ENCODE data around the gene PPP1R3A.

The PPP1R3A gene

DNA sequence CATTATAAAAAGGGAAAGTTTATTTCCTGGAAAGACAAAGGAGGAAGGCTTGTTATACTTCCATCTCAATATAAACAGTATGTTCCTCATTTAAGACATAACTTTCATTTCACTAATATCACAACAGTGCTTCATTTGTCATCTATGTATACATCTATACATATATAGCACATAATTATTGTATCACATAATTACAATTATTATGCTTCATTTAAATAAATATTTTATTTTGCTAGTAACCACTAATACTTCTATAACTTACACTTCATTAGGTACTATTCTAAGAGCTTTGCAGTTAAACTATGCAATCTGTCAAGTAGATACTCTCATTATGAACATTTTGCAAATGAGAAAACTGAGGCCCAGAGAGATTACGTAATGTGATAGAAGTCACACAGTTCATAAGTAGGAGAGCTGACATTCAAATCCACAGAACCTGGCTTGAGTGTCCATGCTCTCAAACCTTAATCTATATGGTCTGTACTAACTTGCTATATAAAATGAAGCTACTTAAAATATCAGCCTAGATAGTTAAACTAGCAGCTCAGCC, 86.5 kb downstream of the PPP1R3A start:
- in situ Hi-C loops (cut with HindIII; ENCODE audit: low sequenced_read_pairs), result no loop called here
- no peak for DNase-seq (ENCODE audit: low read depth)
- TF ChIP-seq, protein P1, sequence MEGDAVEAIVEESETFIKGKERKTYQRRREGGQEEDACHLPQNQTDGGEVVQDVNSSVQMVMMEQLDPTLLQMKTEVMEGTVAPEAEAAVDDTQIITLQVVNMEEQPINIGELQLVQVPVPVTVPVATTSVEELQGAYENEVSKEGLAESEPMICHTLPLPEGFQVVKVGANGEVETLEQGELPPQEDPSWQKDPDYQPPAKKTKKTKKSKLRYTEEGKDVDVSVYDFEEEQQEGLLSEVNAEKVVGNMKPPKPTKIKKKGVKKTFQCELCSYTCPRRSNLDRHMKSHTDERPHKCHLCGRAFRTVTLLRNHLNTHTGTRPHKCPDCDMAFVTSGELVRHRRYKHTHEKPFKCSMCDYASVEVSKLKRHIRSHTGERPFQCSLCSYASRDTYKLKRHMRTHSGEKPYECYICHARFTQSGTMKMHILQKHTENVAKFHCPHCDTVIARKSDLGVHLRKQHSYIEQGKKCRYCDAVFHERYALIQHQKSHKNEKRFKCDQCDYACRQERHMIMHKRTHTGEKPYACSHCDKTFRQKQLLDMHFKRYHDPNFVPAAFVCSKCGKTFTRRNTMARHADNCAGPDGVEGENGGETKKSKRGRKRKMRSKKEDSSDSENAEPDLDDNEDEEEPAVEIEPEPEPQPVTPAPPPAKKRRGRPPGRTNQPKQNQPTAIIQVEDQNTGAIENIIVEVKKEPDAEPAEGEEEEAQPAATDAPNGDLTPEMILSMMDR (IDR thresholded peaks at IDR 0.05; ENCODE audit: low read depth, low read length, missing control alignments), result no peak
- no peak overlapping the region for H3K4me3 ChIP-seq (ENCODE audit: low read depth, low read length)

DNA sequence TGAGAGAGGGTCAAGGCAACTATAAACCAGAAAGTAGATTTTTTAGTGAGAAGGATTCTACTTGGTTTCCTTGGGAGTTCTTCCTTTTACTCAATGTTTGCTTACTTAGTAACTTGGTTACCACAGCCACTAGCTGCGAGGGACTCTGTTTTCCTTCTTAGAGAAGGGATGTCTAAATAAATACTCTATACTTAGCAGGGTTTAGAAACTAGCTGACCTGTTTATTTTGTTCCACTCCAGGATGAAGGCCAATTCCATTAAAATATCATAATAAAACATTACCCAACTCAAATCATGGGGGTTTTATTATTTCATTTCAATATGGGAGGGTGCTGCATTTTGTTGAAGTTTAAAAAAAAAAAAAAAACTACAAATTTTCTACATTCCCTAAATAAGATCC, 87.3 kb downstream of the PPP1R3A start:
- TF ChIP-seq, protein P1 (IDR thresholded peaks at IDR 0.05; ENCODE audit: low read depth, low read length, missing control alignments), result no peak
- in situ Hi-C loops (cut with HindIII; ENCODE audit: low sequenced_read_pairs), result no loop called here
- no peak overlapping the region for H3K4me3 ChIP-seq (ENCODE audit: low read depth, low read length)
- peak; percentile 16 for DNase-seq (ENCODE audit: low read depth)

DNA sequence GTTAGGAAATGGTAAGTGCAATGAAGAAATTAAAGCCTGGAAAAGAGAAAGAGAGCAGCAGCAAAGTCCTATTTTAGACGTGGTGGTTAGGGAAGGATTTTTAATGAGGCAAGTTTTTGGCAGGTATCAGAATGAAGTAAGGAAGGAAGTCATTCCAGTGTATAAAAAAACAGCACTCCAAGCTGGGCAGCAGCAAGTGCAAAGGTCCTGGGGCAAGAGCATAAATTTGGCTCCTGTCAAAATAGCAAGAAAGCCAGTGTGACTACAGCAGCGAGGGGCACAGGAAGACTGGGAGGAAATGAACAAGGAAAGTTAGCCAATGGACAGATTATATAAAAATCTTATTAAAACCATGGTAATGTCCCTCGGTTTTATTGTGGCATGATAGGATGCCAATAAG, 90.2 kb downstream of the PPP1R3A start:
- DNase-seq (ENCODE audit: low read depth), result no peak
- TF ChIP-seq, protein P1 (IDR thresholded peaks at IDR 0.05; ENCODE audit: low read depth, low read length, missing control alignments), result no peak
- in situ Hi-C loops (cut with HindIII; ENCODE audit: low sequenced_read_pairs), result no loop called here
- no peak overlapping the region for H3K4me3 ChIP-seq (ENCODE audit: low read depth, low read length)
